HS-5 (cell line): ENCODE results near the gene EXOC2.

Experiments
- DNase-seq: peaks from one replicate; pipeline ENCODE4 v3.0.0-alpha.2; 2012; ENCODE audit warnings: low read depth

The EXOC2 gene

GRCh38 chr6:467671-468082 is 225.3 kb downstream of the EXOC2 start:
- no peak for DNase-seq

- DNase-seq, result no peak
Measured at GRCh38 chr6:467111-467510, 225.8 kb downstream of the EXOC2 start.

- no peak for DNase-seq
Measured at GRCh38 chr6:466564-466963, 226.4 kb downstream of the EXOC2 start.

- no peak for DNase-seq
Measured at GRCh38 chr6:465531-466348, 227.2 kb downstream of the EXOC2 start.

GRCh38 chr6:456887-457286 is 236.1 kb downstream of the EXOC2 start:
- DNase-seq, result no peak

- no peak for DNase-seq
Measured at GRCh38 chr6:456358-456867, 236.5 kb downstream of the EXOC2 start.

- no peak for DNase-seq
Measured at GRCh38 chr6:455835-456234, 237.1 kb downstream of the EXOC2 start.

- no peak for DNase-seq
Measured at GRCh38 chr6:455006-455585, 237.8 kb downstream of the EXOC2 start.

GRCh38 chr6:454148-454991 is 238.6 kb downstream of the EXOC2 start:
- DNase-seq, result no peak

GRCh38 chr6:453152-453551 is 239.8 kb downstream of the EXOC2 start:
- no peak for DNase-seq

GRCh38 chr6:452301-453067 is 240.5 kb downstream of the EXOC2 start:
- DNase-seq, result no peak

- DNase-seq, result no peak
Measured at GRCh38 chr6:451847-452246, 241.1 kb downstream of the EXOC2 start.

GRCh38 chr6:451336-451735 is 241.6 kb downstream of the EXOC2 start:
- no peak for DNase-seq

GRCh38 chr6:449486-450419 is 243.2 kb downstream of the EXOC2 start:
- no peak for DNase-seq

- DNase-seq, result no peak
Measured at GRCh38 chr6:449057-449430, 243.9 kb downstream of the EXOC2 start.

GRCh38 chr6:448296-449056 is 244.5 kb downstream of the EXOC2 start:
- no peak for DNase-seq

- no peak for DNase-seq
Measured at GRCh38 chr6:447381-448165, 245.4 kb downstream of the EXOC2 start.

- no peak for DNase-seq
Measured at GRCh38 chr6:446418-447366, 246.2 kb downstream of the EXOC2 start.
